GM13977 (cell line): ENCODE measurements around the gene MED28.

Experiments
- DNase-seq: peaks from one replicate; pipeline ENCODE4 v3.0.0; 2012; ENCODE audit warnings: low spot score
- CTCF ChIP-seq: IDR thresholded peaks from 2 replicates; pipeline ENCODE4 v1.5.1; 2012; ENCODE audit warnings: mild to moderate bottlenecking, control low read depth; ENCODE audit not compliant: insufficient read depth; ENCODE audit errors: extremely low read depth, missing control alignments
- in situ Hi-C: fragments of 300-500 bp; cut with MboI; formaldehyde crosslinking; loops from one replicate; pipeline ENCODE4 v1.12.0; 2022; ENCODE audit warnings: low sequenced_read_pairs, low pct_unique_long_range_greater_than_20kb, mixed read lengths, inconsistent platforms; ENCODE audit not compliant: unreplicated experiment

The MED28 gene

DNA sequence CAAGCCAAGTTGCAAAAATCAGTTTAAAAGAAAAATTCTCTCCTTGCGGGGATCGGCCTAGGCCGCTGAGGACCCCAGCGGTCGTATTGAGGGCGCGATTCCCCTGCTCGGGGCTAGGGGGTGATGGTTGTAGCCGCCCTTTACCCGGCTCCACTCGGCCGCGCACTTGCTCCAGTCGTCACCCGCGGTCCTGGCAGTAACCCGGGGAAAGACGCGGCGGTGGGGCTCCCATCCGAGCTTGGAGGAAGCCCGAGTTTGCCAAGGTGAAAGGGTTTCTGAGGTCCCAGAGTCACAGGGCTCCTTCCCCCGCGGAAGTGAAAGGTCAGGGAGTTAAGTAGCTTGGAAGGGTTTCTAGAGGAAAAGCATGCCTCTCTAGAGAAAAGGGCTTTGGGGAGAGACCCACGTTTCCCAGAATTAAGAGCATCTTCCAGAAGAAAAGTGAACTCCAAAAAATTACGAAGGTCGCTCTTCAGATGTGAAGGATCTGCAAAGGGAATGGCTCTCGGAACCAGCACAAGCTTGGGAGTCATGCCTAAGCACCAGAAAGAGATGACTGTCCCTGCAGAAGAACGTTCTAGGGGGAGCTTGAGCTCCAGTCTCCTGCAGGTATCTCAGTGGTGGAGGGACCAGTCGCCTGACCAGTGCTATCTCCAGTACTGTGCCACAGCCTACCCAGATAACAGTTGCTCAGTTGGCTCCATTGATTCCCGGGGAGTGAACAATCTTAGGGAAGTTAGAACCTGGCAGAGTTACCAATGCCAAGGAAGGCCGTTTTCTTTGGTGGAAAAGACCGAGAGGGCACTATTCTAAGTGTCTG, 36.6 kb upstream of the MED28 start:
- in situ Hi-C loops = no loop called here
- TF ChIP-seq CTCF = no peak
- peak; percentile 31 for DNase-seq

GRCh38 chr4:17578482-17578891, 36.0 kb upstream of the MED28 start:
- peak; percentile 53 for DNase-seq
- in situ Hi-C loops = no loop called here
- TF ChIP-seq CTCF = no peak

GRCh38 chr4:17580969-17581368, 33.5 kb upstream of the MED28 start:
- TF ChIP-seq CTCF = no peak
- in situ Hi-C loops = no loop called here
- DNase-seq = no peak

- no peak for TF ChIP-seq CTCF
- in situ Hi-C loops = no loop called here
- no peak for DNase-seq
Measured at GRCh38 chr4:17583276-17583675, 31.2 kb upstream of the MED28 start.

GRCh38 chr4:17583941-17584340, 30.5 kb upstream of the MED28 start:
- no peak for DNase-seq
- TF ChIP-seq CTCF = no peak
- in situ Hi-C loops = no loop called here

DNA sequence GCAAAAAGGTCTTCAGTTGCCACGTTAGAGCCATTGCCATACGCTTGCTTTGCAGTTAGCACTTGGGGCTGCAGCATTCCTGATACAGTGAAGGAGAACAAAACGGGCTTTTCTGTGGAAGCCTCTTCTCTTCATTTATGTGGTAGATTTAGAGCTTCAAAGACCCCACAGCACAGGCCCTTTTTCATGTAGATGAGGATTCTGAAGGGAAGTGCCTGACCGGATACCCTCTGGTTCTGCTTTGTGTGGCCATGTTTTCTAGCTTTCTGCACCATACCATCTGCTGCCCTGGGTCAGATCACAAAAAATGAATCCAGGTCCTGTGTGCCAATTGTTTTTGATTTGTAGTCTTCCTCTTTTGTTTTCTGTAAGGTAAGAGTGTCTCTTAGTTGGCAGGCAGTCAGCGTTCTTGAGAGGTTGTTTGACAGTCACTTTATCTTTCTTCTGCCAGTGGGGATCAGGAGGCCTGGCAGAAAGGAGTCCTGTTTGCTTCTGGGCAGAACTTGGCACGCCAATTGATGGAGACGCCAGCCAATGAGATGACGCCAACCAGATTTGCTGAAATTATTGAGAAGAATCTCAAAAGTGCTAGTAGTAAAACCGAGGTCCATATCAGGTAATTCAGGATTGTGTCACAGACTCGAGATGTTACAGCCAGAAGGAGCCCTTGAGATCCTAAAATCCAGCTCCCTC, 29.8 kb upstream of the MED28 start:
- TF ChIP-seq CTCF = no peak
- in situ Hi-C loops = no loop called here
- DNase-seq = no peak
